Stimulated activated CD4-positive, alpha-beta T cell treated with anti-CD3 and anti-CD28 coated beads, TNF-alpha, amount 100 ng/mL, for 48 hours (primary cell): ENCODE results near the gene WASL.
"Not testable (repeated sequence)": the region's sequence is repeated elsewhere in the genome, so short reads cannot be mapped to it uniquely, and the experiment has no call there.

Experiments used
- DNase-seq, 3 donors: peaks; one replicate each; pipeline ENCODE4 v3.0.0-alpha.2; 2020; ENCODE audit warnings: low read depth in 3 of 3

WASL gene

GRCh38 chr7:123658023-123658422 lies 90.8 kb downstream of the WASL start:
- DNase-seq, result no peak

DNA sequence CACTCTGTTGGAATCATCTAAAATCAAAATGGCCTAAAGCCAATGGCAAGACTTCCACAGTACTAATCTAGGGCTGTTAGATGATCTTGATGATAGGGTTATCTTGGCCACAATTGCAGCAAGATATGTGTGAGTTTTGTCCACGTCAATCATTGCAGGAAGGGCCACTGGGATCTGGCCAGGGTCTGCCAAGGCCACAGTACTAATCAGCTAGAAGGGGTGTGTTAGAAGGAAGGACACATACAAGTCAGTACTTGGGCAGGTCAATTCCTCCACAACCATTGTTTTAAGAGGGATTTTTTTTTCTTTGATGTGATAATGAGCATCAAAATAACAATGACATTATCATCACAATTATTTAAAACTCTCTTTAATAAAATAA lies 91.5 kb downstream of the WASL start:
- DNase-seq, result no peak

GRCh38 chr7:123656544-123657303 lies 92.1 kb downstream of the WASL start:
- DNase-seq, result no peak

DNA sequence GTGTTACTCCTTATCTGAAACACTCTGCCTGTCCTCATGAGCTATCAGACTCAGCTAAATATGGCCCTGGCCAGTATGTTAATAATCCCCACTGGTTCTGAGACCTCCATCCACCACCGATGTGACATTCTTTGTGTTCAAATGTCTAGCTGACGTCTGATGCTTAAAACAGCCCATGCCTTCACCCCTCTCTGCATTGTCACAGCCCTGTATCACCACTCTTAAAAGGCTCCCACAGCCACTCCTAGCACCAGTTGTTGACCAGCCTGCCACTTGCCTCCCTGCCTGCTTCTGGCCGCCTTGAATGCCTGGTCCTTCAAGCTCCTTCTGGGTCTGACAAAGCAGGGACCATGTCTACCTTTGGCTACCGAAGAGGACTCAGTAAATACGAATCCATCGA lies 93.2 kb downstream of the WASL start, which contains the start of gene LMOD2:
LMOD2 (plus strand) TSS at position 253 of the 400 bp plus-strand sequence; CDS start at position 351, 98 bp downstream.
- DNase-seq, result no peak

- no peak for DNase-seq
These were observed 95.6 kb downstream of the WASL start for GRCh38 chr7:123653162-123653561.

DNA sequence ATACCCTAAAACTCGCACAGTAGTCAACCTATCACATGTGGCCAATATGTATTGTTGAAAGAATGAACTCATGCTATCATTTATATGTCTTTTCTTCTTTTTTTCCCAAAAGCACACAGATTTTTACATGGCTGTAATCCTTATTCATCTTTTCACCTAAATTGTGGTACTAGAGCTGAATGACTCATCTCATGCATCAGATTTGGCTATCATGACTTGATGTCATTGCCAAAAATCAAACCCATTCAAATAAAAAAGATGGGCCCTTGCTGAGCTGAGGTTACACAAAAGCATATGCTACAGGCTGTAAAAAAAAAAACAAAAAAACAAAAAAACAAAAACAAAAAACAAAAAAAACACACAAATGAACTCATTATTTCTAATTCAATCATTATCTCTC lies 96.4 kb downstream of the WASL start:
- no peak for DNase-seq

DNA sequence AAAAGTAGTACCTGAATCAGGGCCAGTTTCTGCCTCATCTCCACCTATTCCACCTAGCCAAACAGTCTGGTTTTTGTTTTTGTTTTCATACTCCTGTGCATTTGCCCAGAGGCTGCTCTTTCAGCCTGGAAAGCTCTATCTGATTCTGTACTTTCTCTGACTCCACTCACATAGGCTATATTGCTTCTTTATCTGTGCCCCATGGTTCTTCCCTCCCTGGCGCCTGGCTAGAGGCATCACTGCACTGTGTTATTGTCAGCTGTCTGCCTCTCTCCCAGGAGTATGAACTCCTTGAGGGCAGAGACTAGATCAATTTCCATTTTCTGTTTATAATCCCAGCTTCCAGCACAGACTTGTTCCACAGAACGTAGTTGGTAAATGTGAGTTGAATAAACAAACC lies 98.2 kb downstream of the WASL start:
- no peak for DNase-seq

GRCh38 chr7:123649964-123650363 lies 98.8 kb downstream of the WASL start:
- DNase-seq, result no peak

GRCh38 chr7:123647106-123647730 lies 101.6 kb downstream of the WASL start:
- DNase-seq, result no peak

DNA sequence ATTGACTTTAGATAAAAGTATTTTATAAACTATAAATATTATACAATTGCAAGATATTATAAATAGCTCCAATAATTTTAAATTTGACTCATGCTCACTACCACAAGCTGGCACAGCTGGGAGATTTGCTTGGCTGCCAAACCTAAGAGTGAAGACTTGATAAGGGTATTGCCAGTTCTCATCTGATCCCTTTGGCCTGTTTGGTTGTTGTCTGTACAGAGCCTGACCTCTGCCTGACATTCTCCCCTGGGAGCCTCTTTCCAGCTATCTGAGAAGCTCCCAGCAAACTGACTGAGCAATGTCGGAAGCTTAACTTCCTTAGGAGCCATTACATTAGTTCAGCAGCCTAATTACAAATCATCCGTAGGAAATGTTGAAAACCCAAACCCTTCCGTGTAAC lies 103.3 kb downstream of the WASL start:
- no peak for DNase-seq

- no peak for DNase-seq
These were observed 105.0 kb downstream of the WASL start for GRCh38 chr7:123643495-123644441.

- DNase-seq, result no peak
These were observed 106.9 kb downstream of the WASL start for GRCh38 chr7:123641901-123642300.

GRCh38 chr7:123640583-123640982 lies 108.2 kb downstream of the WASL start:
- DNase-seq, result no peak

- DNase-seq, result no peak
These were observed 109.2 kb downstream of the WASL start for GRCh38 chr7:123639631-123640030.

DNA sequence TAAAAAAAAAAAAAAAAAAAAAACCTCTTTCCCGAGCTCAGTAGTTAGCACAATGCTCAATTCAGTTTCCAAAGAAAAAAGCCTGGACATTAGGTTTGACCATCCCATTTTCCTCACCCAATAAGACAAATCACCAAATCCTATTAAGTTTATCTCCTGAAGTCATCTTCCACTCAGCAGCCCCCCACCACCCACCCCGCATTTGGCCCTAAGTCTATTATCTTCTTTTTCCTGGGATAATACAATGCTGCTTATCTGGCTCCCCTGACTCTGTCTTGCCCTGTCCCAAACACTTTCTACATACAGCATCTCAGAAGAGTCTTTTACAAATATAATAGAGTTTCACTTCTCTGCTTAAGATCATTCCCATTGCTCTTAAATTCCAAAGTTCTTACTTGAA lies 110.9 kb downstream of the WASL start:
- no peak for DNase-seq

DNA sequence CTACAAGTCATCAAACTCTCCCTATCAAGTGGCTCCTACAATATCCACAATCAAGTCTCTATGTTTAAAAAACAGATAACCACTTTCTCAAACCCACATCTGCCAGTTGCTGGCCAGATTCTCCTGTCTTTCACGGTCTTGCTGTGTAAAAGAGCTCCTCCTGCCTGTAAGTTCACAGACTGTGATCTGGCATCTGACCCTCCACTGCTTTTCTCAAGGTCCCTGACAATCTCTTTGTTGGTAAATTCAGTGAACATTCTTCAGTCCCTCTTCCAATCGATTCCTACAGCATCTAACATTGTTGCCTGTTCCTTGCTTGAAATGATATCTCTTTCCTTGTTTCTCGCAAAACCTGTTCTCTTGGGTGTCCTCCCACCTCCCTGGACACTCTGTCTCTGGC lies 111.6 kb downstream of the WASL start:
- DNase-seq, result no peak

DNA sequence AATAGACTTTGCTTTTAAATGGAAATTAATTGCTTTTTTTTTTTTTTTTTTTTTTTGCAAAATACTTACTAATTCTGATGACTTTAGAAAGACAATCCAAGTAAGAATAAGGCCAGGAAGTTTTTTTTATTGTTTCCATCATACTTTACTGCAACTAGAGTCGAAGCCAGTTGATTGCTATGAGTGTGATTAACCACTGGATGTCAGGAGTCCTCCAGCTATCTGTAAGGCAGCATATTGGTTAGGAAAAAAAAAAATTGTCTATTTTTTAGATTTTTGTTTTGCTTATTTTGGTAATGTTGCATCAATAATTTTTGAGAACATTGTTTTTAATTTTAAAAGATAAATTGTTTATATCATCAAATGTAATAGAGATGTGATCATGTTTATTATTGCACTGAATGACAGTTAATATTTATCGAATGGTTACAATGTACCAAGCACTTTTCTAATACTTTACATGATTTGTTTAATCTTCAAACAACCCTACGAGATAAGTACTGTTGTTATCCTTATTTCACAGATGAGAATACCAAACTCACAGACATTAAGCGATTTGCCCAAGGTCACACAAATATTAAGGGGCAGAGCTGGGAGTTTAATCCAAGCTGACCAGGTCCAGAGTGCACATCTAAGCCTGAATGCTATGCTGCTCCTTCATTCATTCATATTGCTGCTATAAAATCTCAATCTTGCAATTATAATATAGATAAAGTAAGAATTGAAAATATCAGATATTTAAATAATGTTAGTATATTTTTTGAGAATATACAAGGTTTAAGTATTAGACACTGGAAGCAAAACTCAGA lies 113.0 kb downstream of the WASL start:
- no peak for DNase-seq

- DNase-seq, result not testable (repeated sequence)
These were observed 114.7 kb downstream of the WASL start for GRCh38 chr7:123634011-123634573.

GRCh38 chr7:123633553-123633952 lies 115.2 kb downstream of the WASL start:
- DNase-seq, result no peak

DNA sequence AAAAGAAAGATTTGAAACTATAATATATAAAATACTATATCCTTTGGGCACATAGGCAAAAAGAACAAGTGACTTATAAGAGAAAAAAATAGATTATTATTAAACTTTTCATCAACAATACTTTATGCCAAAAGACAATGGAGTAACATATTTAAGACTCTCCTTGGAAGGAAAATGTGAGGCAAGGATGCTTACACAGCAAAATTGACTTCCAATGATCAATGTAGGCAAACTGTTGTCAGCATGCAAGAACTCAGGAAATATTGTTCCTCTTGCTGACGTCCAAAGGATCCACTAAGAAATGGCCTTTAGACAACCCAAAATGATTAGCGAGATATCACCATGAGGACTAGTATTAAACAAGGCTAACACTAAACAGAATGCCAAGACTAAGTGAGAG lies 116.0 kb downstream of the WASL start:
- DNase-seq, result no peak
